HUDEP-2 (cell line): ENCODE data around the gene NKAIN2.

Experiments used
- DNase-seq, 76 experiments: peaks; one replicate each; lab custom pipeline; 2025; ENCODE audit not compliant: unreplicated experiment in 76 of 76; lab: John Stamatoyannopoulos, UW

Gene NKAIN2

GRCh38 chr6:123806561-123806960 is 2.9 kb downstream of the NKAIN2 start:
- DNase-seq, result no peak

- DNase-seq, result no peak
Measured at GRCh38 chr6:123808556-123808955, 4.9 kb downstream of the NKAIN2 start.

- DNase-seq, result no peak
Measured at GRCh38 chr6:123810214-123810613, 6.5 kb downstream of the NKAIN2 start.

GRCh38 chr6:123810948-123811347 is 7.3 kb downstream of the NKAIN2 start:
- no peak for DNase-seq

GRCh38 chr6:123811378-123811777 is 7.7 kb downstream of the NKAIN2 start:
- no peak for DNase-seq

GRCh38 chr6:123812621-123813020 is 9.0 kb downstream of the NKAIN2 start:
- no peak for DNase-seq

- no peak for DNase-seq
Measured at GRCh38 chr6:123821112-123821511, 17.4 kb downstream of the NKAIN2 start.

GRCh38 chr6:123829302-123829953 is 25.8 kb downstream of the NKAIN2 start:
- no peak for DNase-seq

- DNase-seq, result no peak
Measured at GRCh38 chr6:123830120-123830519, 26.5 kb downstream of the NKAIN2 start.

- no peak for DNase-seq
Measured at GRCh38 chr6:123838505-123839234, 35.0 kb downstream of the NKAIN2 start.

GRCh38 chr6:123841067-123841896 is 37.6 kb downstream of the NKAIN2 start:
- DNase-seq, result no peak

GRCh38 chr6:123844011-123844410 is 40.3 kb downstream of the NKAIN2 start:
- DNase-seq, result no peak

GRCh38 chr6:123848347-123848746 is 44.7 kb downstream of the NKAIN2 start:
- DNase-seq, result no peak

GRCh38 chr6:123849406-123849805 is 45.7 kb downstream of the NKAIN2 start:
- DNase-seq, result no peak

- no peak for DNase-seq
Measured at GRCh38 chr6:123850555-123850954, 46.9 kb downstream of the NKAIN2 start.

GRCh38 chr6:123854201-123854600 is 50.5 kb downstream of the NKAIN2 start:
- no peak for DNase-seq

- DNase-seq, result no peak
Measured at GRCh38 chr6:123855506-123855905, 51.8 kb downstream of the NKAIN2 start.

GRCh38 chr6:123859291-123859690 is 55.6 kb downstream of the NKAIN2 start:
- no peak for DNase-seq

GRCh38 chr6:123869334-123869733 is 65.7 kb downstream of the NKAIN2 start:
- DNase-seq, result no peak

- DNase-seq, result no peak
Measured at GRCh38 chr6:123873974-123874373, 70.3 kb downstream of the NKAIN2 start.

GRCh38 chr6:123875784-123876183 is 72.1 kb downstream of the NKAIN2 start:
- DNase-seq, result no peak

GRCh38 chr6:123879749-123880148 is 76.1 kb downstream of the NKAIN2 start:
- no peak for DNase-seq
